K562 (cell line): ENCODE measurements around the gene CD4. TPM values are rescaled to one million over a fixed set of nuclear protein-coding genes. Genes with fewer than 3 reads are reported as not detected.

Source experiments
- ATAC-seq: fragments of 200-7000 bp; cut with Tn5 transposase; 3 replicates; pipeline ENCODE4 v1.9.1; 2020; ENCODE audit warnings: moderate library complexity
- BruUV-seq: library from RNA; stranded (reverse); fragments of 400-500 nt; replicated peaks from 2 replicates; lab custom pipeline; 2021; lab: Mats Ljungman, UMichigan
- CTCF ChIA-PET: fragments of 300-600 bp; formaldehyde crosslinking; extraction: SDS; loops from one replicate; lab custom pipeline; 2021; ENCODE audit warnings: low intra/inter-chr PET ratio; lab: Yijun Ruan, JAX
- POLR2A ChIA-PET: fragments of 300-600, 350-650 bp; sonication (Branson Sonifier 250); formaldehyde crosslinking; extraction: SDS; loops from one replicate; lab custom pipeline; 2021; ENCODE audit warnings: antibody characterized with exemption, inconsistent platforms; lab: Yijun Ruan, JAX
- DNase-seq, 4 experiments: peaks; one replicate each; pipeline versions ENCODE4 v3.0.0 to v3.0.0-alpha.2; 2011 to 2018; ENCODE audit warnings: low spot score in 3 of 4, mixed read lengths in 3 of 4; ENCODE audit errors: extremely low read depth in 1 of 4
- FAIRE-seq: peaks from 2 replicates; lab custom pipeline; 2011; peaks lifted over from hg19 to GRCh38; lab: Jason Lieb, UNC
- H2AFZ ChIP-seq: 2 replicates; pipeline ENCODE4 v1.6.0; 2011; ENCODE audit warnings: low read depth, low read length, control low read depth, inconsistent platforms
- H3K27ac ChIP-seq: fragments of 200-600 bp; 3 replicates; pipeline ENCODE4 v1.8.0; 2011; ENCODE audit warnings: low read depth, mild to moderate bottlenecking, control low read depth, inconsistent platforms, low read length, moderate library complexity, mixed read lengths; ENCODE audit errors: extremely low read depth
- H3K27me3 ChIP-seq, 2 experiments: fragments of 300-600 bp in 1 of 2; 2 replicates in 1 of 2; 3 replicates in 1 of 2; pipeline versions ENCODE4 v1.6.0 to v1.8.0; 2011; ENCODE audit warnings: inconsistent platforms in 2 of 2, low read length in 2 of 2, mild to moderate bottlenecking in 1 of 2, mixed read lengths in 1 of 2, moderate library complexity in 1 of 2; ENCODE audit not compliant: control insufficient read depth in 2 of 2, insufficient read depth in 2 of 2
- H3K36me3 ChIP-seq: fragments of 300-600 bp; 3 replicates; pipeline ENCODE4 v1.8.0; 2011; ENCODE audit warnings: mild to moderate bottlenecking, low read length, inconsistent platforms; ENCODE audit not compliant: control insufficient read depth, insufficient read depth
- H3K4me1 ChIP-seq, 2 experiments: fragments of 200-600 bp in 1 of 2; replicated peaks in 1 of 2; 2 replicates in 1 of 2; 3 replicates in 1 of 2; pipeline versions ENCODE4 v1.5.1 to v1.8.0; 2011; ENCODE audit warnings: inconsistent platforms in 2 of 2, low read length in 2 of 2, mild to moderate bottlenecking in 1 of 2, mixed read lengths in 1 of 2, moderate library complexity in 1 of 2; ENCODE audit not compliant: control insufficient read depth in 2 of 2, insufficient read depth in 2 of 2
- H3K4me2 ChIP-seq: 2 replicates; pipeline ENCODE4 v1.6.1; 2011; ENCODE audit warnings: low read length, control low read depth, inconsistent platforms, mixed read lengths; ENCODE audit not compliant: insufficient read depth
- H3K4me3 ChIP-seq: fragments of 200-600 bp; sonication (generic), shearing (Covaris generic); 2 replicates; pipeline ENCODE4 v1.5.1; 2016; ENCODE audit warnings: control low read depth, inconsistent platforms
- H3K79me2 ChIP-seq: fragments of 200-600 bp; 3 replicates; pipeline ENCODE4 v1.8.0; 2011; ENCODE audit warnings: low read length, inconsistent platforms; ENCODE audit not compliant: control insufficient read depth, insufficient read depth
- H3K9ac ChIP-seq, 2 experiments: 2 replicates each; pipeline versions ENCODE4 v1.6.0 to v1.6.1; 2011; ENCODE audit warnings: low read depth in 2 of 2, low read length in 2 of 2, control low read depth in 1 of 2, inconsistent platforms in 1 of 2, mild to moderate bottlenecking in 1 of 2, mixed read lengths in 1 of 2; ENCODE audit not compliant: insufficient read depth in 1 of 2
- H3K9me1 ChIP-seq: one replicate; pipeline ENCODE4 v1.6.0; 2011; ENCODE audit warnings: inconsistent platforms, mild to moderate bottlenecking, low read length, moderate library complexity; ENCODE audit not compliant: control insufficient read depth, insufficient read depth
- H3K9me3 ChIP-seq: replicated peaks from 2 replicates; pipeline ENCODE4 v1.5.1; 2011; ENCODE audit warnings: low read depth, low read length, inconsistent platforms; ENCODE audit not compliant: control insufficient read depth, insufficient read depth
- H4K20me1 ChIP-seq: replicated peaks from 2 replicates; pipeline ENCODE4 v1.6.1; 2011; ENCODE audit warnings: low read length, inconsistent platforms, mixed read lengths; ENCODE audit not compliant: control insufficient read depth, insufficient read depth
- CEBPB ChIP-seq: fragments of 450-650 bp; IDR thresholded peaks from 2 replicates; pipeline ENCODE4 v1.6.1; 2016; ENCODE audit warnings: missing genetic modification characterization, missing compliant biosample characterization
- RBM15 ChIP-seq: fragments of 200-400 bp; formaldehyde crosslinking; IDR thresholded peaks from 2 replicates; pipeline ENCODE4 v1.6.1; 2018; ENCODE audit warnings: mild to moderate bottlenecking, low read length, moderate library complexity; ENCODE audit not compliant: insufficient read depth
- SETDB1 ChIP-seq: IDR thresholded peaks from one replicate; pipeline ENCODE4 v1.6.1; 2012; ENCODE audit warnings: low read length, control low read depth, inconsistent platforms
- ZNF146 ChIP-seq: IDR thresholded peaks from one replicate; pipeline ENCODE4 v1.6.1; 2018; ENCODE audit warnings: missing compliant biosample characterization; ENCODE audit not compliant: unreplicated experiment
- WGBS: fragments of 100-300 bp; shearing (Covaris generic); methylation state at CpG from one replicate; pipeline ENCODE4 v1.1.6; 2016; ENCODE audit warnings: low coverage, mixed read lengths; ENCODE audit not compliant: insufficient coverage; ENCODE audit errors: missing lambda C conversion rate; 5-methylcytosine and 5-hydroxymethylcytosine counted together
- in situ Hi-C: fragments of 300-500 bp; cut with MboI; formaldehyde crosslinking; loops from 4 replicates; pipeline ENCODE4 v1.15.0; 2018; ENCODE audit warnings: inconsistent platforms, mixed read lengths
- intact Hi-C: fragments of 100-400 bp; cut with micrococcal nuclease; formaldehyde crosslinking; loops from 2 replicates; pipeline ENCODE4 v1.14.2; 2022
- polyA plus RNA-seq, 8 experiments: library from polyadenylated mRNA; depleted of rRNA in 4 of 8; stranded (reverse) in 5 of 8; unstranded in 3 of 8; fragments of >200 nt; fragmentation: Nextera tagmentation in 2 of 8; fragmentation: Illumina TruSeq in 1 of 8; extraction: Ambion mirVana in 2 of 8; extraction: Trizol in 1 of 8; gene quantifications; 2 replicates each; pipeline versions ENCODE4 v1.2.1 to v1.2.3, GENCODE V29; 2011 to 2014; ENCODE audit warnings: inconsistent platforms in 1 of 8, missing spikeins in 1 of 8
- total RNA-seq, 7 experiments: library from RNA; depleted of rRNA in 6 of 7; stranded (reverse); fragments of >200 nt in 6 of 7; fragmentation: Illumina TruSeq in 2 of 7; extraction: Trizol in 2 of 7; gene quantifications; 2 replicates each; pipeline versions ENCODE4 v1.2.1 to v1.2.3, GENCODE V29; 2011 to 2021; ENCODE audit warnings: low replicate concordance in 1 of 7
- TF ChIP-seq, protein P1 (sequence below): sonication (generic); formaldehyde crosslinking; IDR thresholded peaks from 2 replicates; pipeline ENCODE4 v1.8.1; 2023; ENCODE audit warnings: missing genetic modification reagents, mild to moderate bottlenecking, borderline replicate concordance
- TF ChIP-seq, protein P2 (sequence below), 2 experiments: fragments of 450-650 bp; IDR thresholded peaks; 2 replicates each; pipeline ENCODE4 v1.6.1; 2016

CD4 gene
- total and polyA plus RNA-seq, 9 of the 15 experiments (the other 6 are each of a cell fraction or from before 2014, with no cell fraction given) = 0.06 to 0.27 (median 0.09) TPM; not detected in 5

DNA sequence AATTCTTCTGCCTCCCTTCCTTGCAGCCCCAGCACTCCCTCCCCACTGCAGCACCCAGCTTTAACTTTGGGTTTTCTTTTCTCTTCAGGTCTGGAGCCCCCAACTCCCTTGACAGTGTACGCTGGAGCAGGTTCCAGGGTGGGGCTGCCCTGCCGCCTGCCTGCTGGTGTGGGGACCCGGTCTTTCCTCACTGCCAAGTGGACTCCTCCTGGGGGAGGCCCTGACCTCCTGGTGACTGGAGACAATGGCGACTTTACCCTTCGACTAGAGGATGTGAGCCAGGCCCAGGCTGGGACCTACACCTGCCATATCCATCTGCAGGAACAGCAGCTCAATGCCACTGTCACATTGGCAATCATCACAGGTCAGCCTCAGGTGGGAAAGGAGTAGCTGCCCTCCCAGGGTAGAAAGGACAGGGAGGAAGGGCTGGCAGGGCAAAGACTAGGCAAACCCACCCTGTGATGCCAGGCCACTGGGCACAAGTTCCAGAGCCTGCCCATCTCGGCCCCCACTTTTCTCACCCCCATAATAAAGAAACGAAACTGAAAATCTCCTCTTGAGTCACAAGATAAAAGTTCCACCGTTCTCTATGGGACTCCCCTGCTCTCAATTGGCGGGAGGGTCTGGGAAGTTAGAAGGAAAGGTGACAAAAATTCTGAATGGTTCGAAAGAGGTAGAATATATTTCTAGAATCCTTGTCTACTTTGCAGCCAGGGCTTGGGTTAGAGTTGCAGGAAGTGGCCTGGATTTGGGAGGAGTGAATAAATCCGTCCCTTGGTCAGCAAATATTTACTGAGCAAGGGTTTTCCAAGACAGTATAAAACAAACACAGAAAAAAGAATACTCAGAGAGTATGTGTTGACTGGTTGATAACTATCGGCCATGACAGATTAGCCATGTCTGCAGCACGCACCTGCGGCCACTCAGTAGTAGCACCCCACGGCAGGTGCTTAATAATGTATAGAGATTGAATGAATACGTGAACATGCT, 13.8 kb upstream of the CD4 start:
- Histone ChIP-seq H3K27me3 (no peaks in the 10 kb centered on the region), H3K4me3 (no peak overlapping the region), H3K4me1 (peaks cover 5 to 39% of the 10 kb centered on the region in 2 experiments; a peak in 4 of 5 replicates), H3K36me3 (peaks cover 10% of the 10 kb centered on the region; the same call in 2 of the 3 replicates), H2AFZ (no peak overlapping the region), H3K27ac (no peak overlapping the region), H3K79me2 (no peaks in the 10 kb centered on the region), H4K20me1 (no peaks in the 10 kb centered on the region), H3K9ac (peak overlapping the region in 1 of 2 experiments; percentile 40; a peak in 1 of 4 replicates), H3K4me2 (no peak overlapping the region), H3K9me1 (no peaks in the 10 kb centered on the region), H3K9me3 (no peaks in the 10 kb centered on the region)
- DNase-seq (no peak), FAIRE-seq (no peak), ATAC-seq (no peak)
- 52% methylated on average over 16 of the region's 16 CpGs for WGBS
- TF ChIP-seq RBM15 = no peak
- intact Hi-C loops = loop anchor here (5.0 kb wide), 2 partner anchors 52 to 158 kb away; partner anchors contain the start of gene P3H3
- ChIA-PET CTCF (no interaction called here), POLR2A (interaction anchor here (0.6 to 1.6 kb wide), 2 partner anchors 10 to 211 kb away, joined by 3 to 6 read pairs; no protein-coding TSS in a partner anchor)
- no TSS peak for BruUV-seq
- in situ Hi-C loops = no loop called here

DNA sequence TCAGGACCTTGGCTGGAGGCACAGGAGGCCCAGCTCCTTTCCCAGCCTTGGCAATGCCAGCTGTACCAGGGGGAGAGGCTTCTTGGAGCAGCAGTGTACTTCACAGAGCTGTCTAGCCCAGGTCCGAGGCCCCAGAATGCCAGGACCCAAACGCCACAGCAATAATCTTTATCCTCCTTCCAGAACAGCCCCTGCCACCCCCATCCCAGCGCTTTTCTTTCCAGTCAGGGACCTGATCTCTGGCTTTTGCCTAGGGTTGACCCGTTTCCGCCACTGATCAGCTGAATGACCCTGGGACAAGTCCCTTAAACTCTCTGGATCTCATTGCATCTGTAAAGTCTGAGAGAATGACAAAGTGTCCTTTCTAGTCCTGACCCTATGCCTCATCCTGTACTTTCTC, 11.9 kb upstream of the CD4 start:
- Histone ChIP-seq H3K27ac (no peak overlapping the region), H3K36me3 (no peaks in the 10 kb centered on the region), H3K4me1 (peaks cover 5 to 31% of the 10 kb centered on the region in 2 experiments; a peak in 4 of 5 replicates), H3K27me3 (no peaks in the 10 kb centered on the region), H2AFZ (no peak overlapping the region), H3K79me2 (no peaks in the 10 kb centered on the region), H3K4me3 (no peak overlapping the region), H3K4me2 (no peak overlapping the region), H3K9me3 (no peaks in the 10 kb centered on the region), H3K9me1 (no peaks in the 10 kb centered on the region), H4K20me1 (no peaks in the 10 kb centered on the region), H3K9ac (no peak overlapping the region)
- intact Hi-C loops = loop anchor here (5.0 kb wide), 2 partner anchors 50 to 160 kb away; partner anchors contain the start of gene P3H3
- FAIRE-seq (no peak), ATAC-seq (no peak), DNase-seq (no peak)
- whole genome bisulfite sequencing = 68% methylated on average over 5 of the region's 5 CpGs
- ChIA-PET CTCF (interaction anchor here (2.5 kb wide), 1 partner anchor 23 kb away, joined by 24 read pairs; the partner anchor contains the start of gene MLF2), POLR2A (interaction anchor here (2.0 kb wide), 1 partner anchor 10 kb away, joined by 17 read pairs; the partner anchor contains the start of gene PTMS)
- BruUV-seq = no TSS peak
- in situ Hi-C loops = no loop called here
- TF ChIP-seq, protein P1, sequence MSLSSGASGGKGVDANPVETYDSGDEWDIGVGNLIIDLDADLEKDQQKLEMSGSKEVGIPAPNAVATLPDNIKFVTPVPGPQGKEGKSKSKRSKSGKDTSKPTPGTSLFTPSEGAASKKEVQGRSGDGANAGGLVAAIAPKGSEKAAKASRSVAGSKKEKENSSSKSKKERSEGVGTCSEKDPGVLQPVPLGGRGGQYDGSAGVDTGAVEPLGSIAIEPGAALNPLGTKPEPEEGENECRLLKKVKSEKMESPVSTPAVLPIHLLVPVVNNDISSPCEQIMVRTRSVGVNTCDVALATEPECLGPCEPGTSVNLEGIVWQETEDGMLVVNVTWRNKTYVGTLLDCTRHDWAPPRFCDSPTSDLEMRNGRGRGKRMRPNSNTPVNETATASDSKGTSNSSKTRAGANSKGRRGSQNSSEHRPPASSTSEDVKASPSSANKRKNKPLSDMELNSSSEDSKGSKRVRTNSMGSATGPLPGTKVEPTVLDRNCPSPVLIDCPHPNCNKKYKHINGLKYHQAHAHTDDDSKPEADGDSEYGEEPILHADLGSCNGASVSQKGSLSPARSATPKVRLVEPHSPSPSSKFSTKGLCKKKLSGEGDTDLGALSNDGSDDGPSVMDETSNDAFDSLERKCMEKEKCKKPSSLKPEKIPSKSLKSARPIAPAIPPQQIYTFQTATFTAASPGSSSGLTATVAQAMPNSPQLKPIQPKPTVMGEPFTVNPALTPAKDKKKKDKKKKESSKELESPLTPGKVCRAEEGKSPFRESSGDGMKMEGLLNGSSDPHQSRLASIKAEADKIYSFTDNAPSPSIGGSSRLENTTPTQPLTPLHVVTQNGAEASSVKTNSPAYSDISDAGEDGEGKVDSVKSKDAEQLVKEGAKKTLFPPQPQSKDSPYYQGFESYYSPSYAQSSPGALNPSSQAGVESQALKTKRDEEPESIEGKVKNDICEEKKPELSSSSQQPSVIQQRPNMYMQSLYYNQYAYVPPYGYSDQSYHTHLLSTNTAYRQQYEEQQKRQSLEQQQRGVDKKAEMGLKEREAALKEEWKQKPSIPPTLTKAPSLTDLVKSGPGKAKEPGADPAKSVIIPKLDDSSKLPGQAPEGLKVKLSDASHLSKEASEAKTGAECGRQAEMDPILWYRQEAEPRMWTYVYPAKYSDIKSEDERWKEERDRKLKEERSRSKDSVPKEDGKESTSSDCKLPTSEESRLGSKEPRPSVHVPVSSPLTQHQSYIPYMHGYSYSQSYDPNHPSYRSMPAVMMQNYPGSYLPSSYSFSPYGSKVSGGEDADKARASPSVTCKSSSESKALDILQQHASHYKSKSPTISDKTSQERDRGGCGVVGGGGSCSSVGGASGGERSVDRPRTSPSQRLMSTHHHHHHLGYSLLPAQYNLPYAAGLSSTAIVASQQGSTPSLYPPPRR (CRISPR knock-in tag) = no peak
- no peak for TF ChIP-seq CEBPB
- no peak for TF ChIP-seq SETDB1
- TF ChIP-seq, protein P2, sequence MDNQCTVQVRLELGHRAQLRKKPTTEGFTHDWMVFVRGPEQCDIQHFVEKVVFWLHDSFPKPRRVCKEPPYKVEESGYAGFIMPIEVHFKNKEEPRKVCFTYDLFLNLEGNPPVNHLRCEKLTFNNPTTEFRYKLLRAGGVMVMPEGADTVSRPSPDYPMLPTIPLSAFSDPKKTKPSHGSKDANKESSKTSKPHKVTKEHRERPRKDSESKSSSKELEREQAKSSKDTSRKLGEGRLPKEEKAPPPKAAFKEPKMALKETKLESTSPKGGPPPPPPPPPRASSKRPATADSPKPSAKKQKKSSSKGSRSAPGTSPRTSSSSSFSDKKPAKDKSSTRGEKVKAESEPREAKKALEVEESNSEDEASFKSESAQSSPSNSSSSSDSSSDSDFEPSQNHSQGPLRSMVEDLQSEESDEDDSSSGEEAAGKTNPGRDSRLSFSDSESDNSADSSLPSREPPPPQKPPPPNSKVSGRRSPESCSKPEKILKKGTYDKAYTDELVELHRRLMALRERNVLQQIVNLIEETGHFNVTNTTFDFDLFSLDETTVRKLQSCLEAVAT (IDR thresholded peaks at IDR 0.05) = no peak
- no peak for TF ChIP-seq ZNF146 (CRISPR knock-in tag)
